Psoas muscle (tissue), 8 donors: Measurements from ENCODE around the gene SYS1. TPM values are rescaled to one million over a fixed set of nuclear protein-coding genes. Genes with fewer than 3 reads are reported as not detected.

Experiments
- ATAC-seq, 4 donors: fragments of 200-7000 bp; cut with Tn5 transposase; one replicate each; pipeline ENCODE4 v1.9.1; 2020; ENCODE audit warnings: moderate library complexity in 3 of 4, mild to moderate bottlenecking in 2 of 4
- DNase-seq, 2 donors: peaks; one replicate each; pipeline ENCODE4 v3.0.0-alpha.2; 2020
- H3K27ac ChIP-seq: fragments of 200-600 bp; one replicate; pipeline ENCODE4 v1.8.0; 2022
- H3K27me3 ChIP-seq, 3 donors: fragments of 200-600 bp in 1 of 3; one replicate each; pipeline versions ENCODE4 v1.6.1 to v1.8.0; 2013 to 2022; ENCODE audit warnings: low read length in 2 of 3, mild to moderate bottlenecking in 2 of 3, moderate library complexity in 1 of 3; ENCODE audit not compliant: insufficient read depth in 3 of 3
- H3K36me3 ChIP-seq, 2 donors: fragments of 200-600 bp in 1 of 2; one replicate each; pipeline versions ENCODE4 v1.6.1 to v1.8.0; 2013 to 2022; ENCODE audit warnings: low read depth in 1 of 2, mild to moderate bottlenecking in 1 of 2, moderate library complexity in 1 of 2; ENCODE audit not compliant: insufficient read depth in 1 of 2
- H3K4me1 ChIP-seq: fragments of 200-600 bp; one replicate; pipeline ENCODE4 v1.8.0; 2022
- H3K4me3 ChIP-seq: fragments of 200-600 bp; one replicate; pipeline ENCODE4 v1.8.0; 2022; ENCODE audit warnings: mild to moderate bottlenecking
- H3K9me3 ChIP-seq: fragments of 200-600 bp; one replicate; pipeline ENCODE4 v1.8.0; 2022
- CTCF ChIP-seq: fragments of 200-600 bp; IDR thresholded peaks from one replicate; pipeline ENCODE4 v1.8.0; 2022; ENCODE audit warnings: antibody characterized with exemption
- WGBS, 3 donors: extraction: QIAGEN DNeasy Blood & Tissue Kit; methylation state at CpG; one replicate each; pipeline versions ENCODE4 v1.1.6 to v1.1.7; 2013; 5-methylcytosine and 5-hydroxymethylcytosine counted together
- intact Hi-C, 2 donors: fragments of 100-400 bp; cut with DNase I; formaldehyde crosslinking; loops; one replicate each; pipeline versions ENCODE4 v1.11.0 to v1.14.2; 2022
- polyA plus RNA-seq, 3 donors: library from polyadenylated mRNA; stranded (reverse); fragments of 200-250 nt; gene quantifications; one replicate each; pipeline ENCODE4 v1.2.3, GENCODE V29; 2013
- total RNA-seq, 4 donors: library from RNA; stranded (reverse); fragmentation: NEBNext Ultra II Directional in 2 of 4; extraction: Animal tissue kit (Norgen Biotek cat#: 25700) in 2 of 4; gene quantifications; one replicate each; pipeline versions ENCODE4 v1.2.1 to v1.2.4, GENCODE V29; 2021 to 2023
- donor health status: healthy with polysubstance abuse.
- donor health status: DM: no; HTN: no; CAD: no; lungs with moderate emphysema.
- donor health status: Bipolar disorder and iron deficiency.
- donor health status: healthy.
- donor health status: DM: yes; HTN: yes; CAD: no.
- donor health status: DM: no; HTN: no; CAD: no.
- donor health status: DM: no; HTN: no; CAD: no.
- donor health status: DM: yes; HTN: yes; CAD: no.

SYS1 gene
- total and polyA plus RNA-seq, 7 donors: 17.1 to 73.3 (median 29.6) TPM

GRCh38 chr20:45338121-45339030 lies 24.6 kb upstream of the SYS1 start:
- peak overlapping the region; percentile 94 for H3K27ac ChIP-seq
- H3K36me3 ChIP-seq: peaks cover 0 to 41% of the 10 kb centered on the region in 2 donors
- H3K4me1 ChIP-seq: peaks cover 66% of the 10 kb centered on the region
- peak in 1 of 2 donors; percentile 15 for DNase-seq
- H3K27me3 ChIP-seq: no peaks in the 10 kb centered on the region
- intact Hi-C loops: no loop called here
- peak overlapping the region; percentile 33 for H3K4me3 ChIP-seq
- WGBS, 3 donors: 71 to 80% (median 72%) methylated on average over 11 of the region's 11 CpGs
- ATAC-seq: no peak
- no peak for TF ChIP-seq CTCF
- H3K9me3 ChIP-seq: no peaks in the 10 kb centered on the region

- no peaks in the 10 kb centered on the region for H3K27me3 ChIP-seq
- ATAC-seq (no peak), DNase-seq (no peak)
- peak overlapping the region; percentile 94 for H3K27ac ChIP-seq
- peaks cover 0 to 34% of the 10 kb centered on the region in 2 donors for H3K36me3 ChIP-seq
- intact Hi-C loops: no loop called here
- H3K9me3 ChIP-seq: no peaks in the 10 kb centered on the region
- 64 to 72% (median 71%) methylated on average over 6 of the region's 6 CpGs for WGBS, 3 donors
- no peak for TF ChIP-seq CTCF
- H3K4me1 ChIP-seq: peaks cover 72% of the 10 kb centered on the region
- peak overlapping the region; percentile 33 for H3K4me3 ChIP-seq
Measured at GRCh38 chr20:45339084-45339483, 23.9 kb upstream of the SYS1 start.

GRCh38 chr20:45339799-45340198 lies 23.2 kb upstream of the SYS1 start:
- intact Hi-C loops: loop anchor here in 1 of 2 donors (10.0 kb wide), 1 partner anchor 1135 kb away; no protein-coding TSS in a partner anchor
- Histone ChIP-seq H3K36me3 (peaks cover 0 to 26% of the 10 kb centered on the region in 2 donors), H3K4me3 (peak overlapping the region; percentile 79), H3K27ac (peak overlapping the region; percentile 94), H3K9me3 (no peaks in the 10 kb centered on the region), H3K27me3 (no peaks in the 10 kb centered on the region), H3K4me1 (peaks cover 79% of the 10 kb centered on the region)
- no peak for DNase-seq
- no peak for ATAC-seq
- no peak for TF ChIP-seq CTCF
- 44 to 71% (median 57%) methylated on average over 2 of the region's 2 CpGs for WGBS, 3 donors

- Histone ChIP-seq H3K27me3 (no peaks in the 10 kb centered on the region), H3K4me3 (peak overlapping the region; percentile 79), H3K27ac (peak overlapping the region; percentile 94), H3K4me1 (peaks cover 82% of the 10 kb centered on the region), H3K36me3 (peaks cover 0 to 21% of the 10 kb centered on the region in 2 donors), H3K9me3 (no peaks in the 10 kb centered on the region)
- WGBS, 3 donors: 37 to 49% (median 45%) methylated on average over 5 of the region's 5 CpGs
- no peak for DNase-seq
- no peak for ATAC-seq
- intact Hi-C loops: loop anchor here in 1 of 2 donors (10.0 kb wide), 1 partner anchor 1136 kb away; no protein-coding TSS in a partner anchor
- no peak for TF ChIP-seq CTCF
Measured at GRCh38 chr20:45340236-45340847, 22.6 kb upstream of the SYS1 start.
